HG03575 (cell line): ENCODE measurements around the gene FOXN3.

Source experiments
- ATAC-seq: cut with Tn5 transposase; IDR thresholded peaks from one replicate; pipeline ENCODE4 v1.9.1; 2021; ENCODE audit not compliant: unreplicated experiment, insufficient number of reproducible peaks, low FRiP score; ENCODE audit errors: extremely low read depth

FOXN3 gene

DNA sequence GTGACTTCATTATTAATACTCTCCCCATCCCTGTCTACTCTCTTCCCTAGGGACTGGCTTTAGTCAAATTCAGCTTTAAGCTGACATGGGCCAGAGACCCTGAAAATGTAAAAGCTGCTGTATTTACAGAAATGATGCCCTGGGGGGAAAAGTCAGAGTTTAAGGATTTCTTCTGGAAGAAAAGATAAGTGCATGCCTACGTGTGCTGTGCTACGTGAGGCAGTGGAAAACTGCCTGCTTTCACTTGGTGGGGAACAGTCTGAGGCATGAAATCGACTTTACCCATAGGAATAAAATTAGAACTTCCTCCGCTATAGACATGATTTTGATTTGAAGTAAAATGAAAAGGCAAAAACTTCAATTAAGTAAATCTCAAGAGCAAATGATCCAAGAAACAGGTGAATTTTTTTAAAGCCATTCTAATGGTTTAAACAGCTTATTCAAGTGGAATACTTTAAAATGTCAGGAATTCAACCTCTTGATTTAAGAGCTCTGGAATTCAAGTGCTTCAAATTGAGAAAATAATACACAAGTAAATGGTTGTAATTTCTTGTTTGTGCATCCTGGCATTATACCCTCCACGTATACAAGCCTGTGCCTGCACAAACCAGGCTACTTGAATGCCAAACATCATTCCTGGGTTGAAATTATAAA is 168.5 kb downstream of the FOXN3 start:
- ATAC-seq = no peak

- no peak for ATAC-seq
Measured at GRCh38 chr14:89247457-89248122, 169.4 kb downstream of the FOXN3 start.

DNA sequence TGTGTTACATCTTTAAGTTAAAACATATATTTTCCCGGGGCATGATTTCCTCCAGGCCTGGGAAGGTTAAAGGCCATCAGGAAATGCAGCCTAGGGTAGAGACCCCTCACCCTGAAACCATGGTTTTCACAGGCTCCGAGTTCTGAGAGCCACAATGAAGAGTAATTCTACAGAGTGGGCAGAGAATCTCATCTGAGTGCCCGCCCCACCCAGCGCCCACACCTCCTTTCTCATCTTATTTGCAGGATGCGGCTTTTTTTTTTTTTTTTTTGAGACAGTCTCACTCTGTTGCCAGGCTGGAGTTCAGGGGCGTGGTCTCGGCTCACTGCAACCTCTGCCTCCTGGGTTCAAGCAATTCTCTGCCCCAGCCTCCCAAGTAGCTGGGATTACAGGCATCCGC is 170.7 kb downstream of the FOXN3 start:
- no peak for ATAC-seq

GRCh38 chr14:89245802-89246201 is 171.2 kb downstream of the FOXN3 start:
- no peak for ATAC-seq

DNA sequence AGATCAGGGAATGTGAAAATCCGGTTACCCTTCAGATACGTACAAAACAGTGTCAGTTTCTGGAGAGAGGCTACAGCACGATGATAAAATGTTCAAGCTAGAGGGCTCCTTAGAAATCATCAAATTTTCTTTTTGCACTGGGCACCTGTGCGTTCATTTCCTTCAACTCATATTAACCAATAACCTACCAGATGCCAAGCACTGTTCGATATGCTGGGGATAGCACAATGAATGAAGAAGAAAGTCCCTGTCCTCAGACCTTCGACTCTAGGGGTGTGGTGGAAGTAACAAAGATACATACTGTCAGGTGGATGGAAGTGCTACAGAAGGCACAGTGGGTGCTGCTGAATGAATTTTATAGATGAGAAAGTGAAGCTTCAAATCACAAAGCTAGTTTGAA is 172.3 kb downstream of the FOXN3 start:
- ATAC-seq = no peak

DNA sequence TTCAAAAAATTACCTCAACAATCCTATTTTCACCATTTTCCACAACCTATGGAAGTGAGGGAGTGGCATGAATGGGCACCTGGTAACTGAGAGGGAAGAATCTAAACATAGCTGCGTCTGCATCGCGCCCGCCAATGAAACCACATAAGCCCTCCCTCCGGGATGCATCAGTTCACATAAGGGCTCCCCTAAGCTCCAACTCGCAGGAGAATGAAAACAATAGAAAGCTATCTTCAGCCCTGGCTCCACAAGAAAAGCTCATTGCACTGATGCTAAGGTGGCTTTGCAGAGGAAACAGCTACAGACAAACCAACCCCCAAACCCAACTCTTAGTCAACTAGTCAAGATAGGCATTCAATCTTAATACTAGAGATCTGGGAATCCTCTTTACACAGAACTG is 173.3 kb downstream of the FOXN3 start:
- ATAC-seq = no peak

DNA sequence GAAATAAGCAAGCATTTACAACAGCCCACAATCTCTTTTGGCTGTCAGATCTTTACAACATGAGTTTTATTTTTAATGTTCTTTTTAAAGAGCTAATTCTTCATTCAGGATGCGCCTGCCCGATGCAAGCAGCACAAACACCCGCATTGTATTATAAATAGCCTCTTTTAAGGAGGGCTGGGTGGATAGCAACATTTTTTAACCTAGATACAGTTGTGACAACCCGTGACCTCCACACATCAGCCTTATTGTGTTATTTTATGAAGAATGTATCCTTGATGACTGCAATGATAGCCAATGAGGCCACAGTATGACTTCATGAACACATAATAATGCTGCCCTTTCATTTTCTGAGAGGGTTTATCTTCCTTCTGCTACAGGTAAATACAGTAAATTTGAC is 173.7 kb downstream of the FOXN3 start:
- no peak for ATAC-seq

GRCh38 chr14:89242652-89243279 is 174.3 kb downstream of the FOXN3 start:
- no peak for ATAC-seq

DNA sequence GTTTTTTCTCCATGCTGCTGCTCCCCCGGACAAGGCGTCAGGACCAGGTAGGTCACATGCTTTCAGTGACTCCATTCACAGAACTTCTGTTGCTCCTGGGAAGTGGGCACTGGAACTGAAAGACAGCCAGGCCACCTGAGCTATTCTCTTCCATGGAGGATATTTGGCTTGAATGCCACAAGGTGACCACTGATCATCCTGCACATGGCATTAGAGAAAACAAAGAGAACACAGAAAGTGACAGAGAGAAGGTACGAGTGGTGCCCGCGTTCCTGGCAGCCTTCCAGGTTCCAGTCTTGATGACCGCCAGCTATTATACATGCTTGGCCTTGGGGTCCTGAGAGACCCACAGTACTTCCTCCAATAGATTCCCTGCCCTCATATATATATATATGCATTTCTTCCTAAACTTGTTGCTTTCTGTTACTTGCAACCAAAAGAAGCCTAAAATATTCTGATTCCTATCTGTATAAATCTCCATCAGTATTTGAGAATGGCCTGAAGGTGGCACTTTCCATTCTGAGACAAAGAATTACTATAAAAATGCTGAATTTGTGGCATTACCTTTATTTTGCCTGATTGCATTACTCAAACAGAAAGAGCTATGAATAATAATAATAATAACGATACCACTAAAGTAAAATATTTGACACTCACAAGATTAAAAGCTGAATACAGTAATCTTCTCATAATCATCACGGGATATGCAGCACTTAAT is 174.9 kb downstream of the FOXN3 start:
- no peak for ATAC-seq

- no peak for ATAC-seq
Measured at GRCh38 chr14:89241257-89241656, 175.8 kb downstream of the FOXN3 start.

- no peak for ATAC-seq
Measured at GRCh38 chr14:89240414-89240813, 176.6 kb downstream of the FOXN3 start.

DNA sequence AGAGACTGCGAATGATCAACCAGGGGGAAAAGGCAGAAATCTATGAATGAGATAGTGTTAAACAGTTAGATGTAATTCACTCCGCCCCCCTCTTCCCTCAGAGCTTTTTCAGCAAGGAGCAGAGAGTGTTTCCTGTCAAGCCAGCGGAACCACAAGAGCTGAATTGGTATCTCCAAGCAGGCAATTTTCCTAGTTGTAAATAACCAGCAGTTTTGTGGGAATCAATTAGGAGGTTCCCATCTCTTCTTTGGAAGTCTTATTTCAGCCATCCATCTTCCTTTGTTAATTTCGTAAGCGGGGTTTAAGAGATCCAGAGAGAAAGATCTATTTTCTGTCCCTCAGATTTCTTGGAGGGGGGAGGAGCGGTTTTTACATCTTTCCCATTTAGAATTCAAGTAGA is 178.0 kb downstream of the FOXN3 start:
- ATAC-seq = no peak

DNA sequence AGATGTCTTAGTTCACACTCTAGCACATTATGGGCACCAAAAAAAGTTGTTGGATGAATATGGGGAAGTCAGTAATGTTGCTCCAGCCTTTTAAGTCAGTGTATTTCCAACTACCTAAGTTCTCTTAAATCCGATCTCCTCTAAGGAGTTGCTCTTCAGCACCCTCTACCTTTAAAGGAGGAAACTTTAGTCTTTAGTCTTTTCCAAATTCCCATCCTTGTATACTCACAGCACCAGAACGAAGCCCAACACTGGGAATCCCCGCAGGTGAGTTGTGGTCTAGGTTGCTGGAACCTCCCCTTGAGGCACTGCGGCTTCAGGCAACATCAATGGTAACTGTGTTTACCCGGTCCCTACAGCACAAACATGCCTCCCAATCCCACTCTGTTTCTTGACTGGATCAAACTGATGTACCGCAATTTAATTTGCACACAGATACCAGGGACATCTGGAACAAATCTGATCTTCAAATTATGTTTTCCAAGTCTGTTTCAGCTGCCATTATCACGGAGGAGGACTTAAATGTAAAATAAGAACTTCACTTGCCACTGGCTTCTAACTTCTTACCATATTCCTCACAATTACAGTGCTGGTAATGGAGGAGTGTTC is 179.0 kb downstream of the FOXN3 start:
- ATAC-seq = no peak

GRCh38 chr14:89236851-89237250 is 180.2 kb downstream of the FOXN3 start:
- no peak for ATAC-seq

DNA sequence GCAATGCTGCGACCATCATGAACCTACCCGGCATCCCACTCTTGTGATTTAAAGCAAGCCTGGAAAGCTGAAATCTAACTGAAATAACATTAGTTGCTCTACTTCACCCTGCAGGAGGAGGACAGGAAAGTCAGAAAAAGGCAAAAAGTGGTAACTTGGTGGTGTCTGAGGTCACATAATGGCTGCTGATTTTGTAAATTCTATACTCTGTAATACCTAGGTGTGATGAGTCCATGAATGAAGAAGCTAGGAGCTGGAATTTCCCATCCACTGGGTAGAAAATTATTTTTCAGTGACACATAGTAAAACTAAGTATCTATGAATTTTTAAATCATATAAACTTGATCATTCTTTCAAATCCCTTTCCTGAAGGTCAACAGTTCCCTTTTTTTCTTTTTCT is 183.8 kb downstream of the FOXN3 start:
- no peak for ATAC-seq

DNA sequence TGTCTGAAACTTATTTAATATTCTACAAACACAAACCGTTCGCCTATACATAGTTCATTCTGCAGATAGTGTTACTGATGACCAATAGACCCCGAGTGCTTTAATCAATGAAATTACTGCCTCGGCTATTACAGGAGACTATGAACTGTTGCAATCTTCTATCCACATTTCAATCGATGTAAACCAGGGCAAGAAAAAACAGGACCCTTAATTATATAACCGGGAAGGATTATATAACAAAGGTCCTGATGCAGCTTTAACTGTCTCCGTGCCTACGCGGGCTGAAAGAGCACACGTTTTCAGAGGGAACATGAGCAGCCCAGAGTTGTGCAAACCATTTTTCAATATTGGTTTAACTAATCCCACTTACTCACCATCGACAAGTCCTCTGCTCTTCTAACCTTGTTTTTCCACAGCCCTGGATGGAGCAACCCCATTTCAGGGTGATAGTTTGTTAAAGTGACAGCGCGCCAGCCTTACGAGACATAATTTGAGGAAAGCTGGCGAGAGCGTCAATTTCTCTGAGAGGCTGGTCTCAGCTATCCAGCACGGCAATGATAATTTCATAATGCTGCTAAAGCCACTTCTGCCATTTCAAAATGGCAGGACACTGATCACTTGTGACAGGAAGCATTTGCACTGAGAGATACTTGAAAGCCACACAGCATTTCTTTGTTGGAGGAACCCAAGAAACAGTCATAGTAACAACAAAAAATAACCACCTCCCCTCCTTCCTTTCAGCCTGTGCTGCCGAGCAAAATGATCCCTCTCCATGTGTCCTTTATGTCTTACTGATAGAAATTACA is 184.6 kb downstream of the FOXN3 start:
- no peak for ATAC-seq

GRCh38 chr14:89231426-89232113 is 185.5 kb downstream of the FOXN3 start:
- no peak for ATAC-seq

GRCh38 chr14:89228921-89229639 is 188.0 kb downstream of the FOXN3 start:
- no peak for ATAC-seq
